LHCN-M2 (cell line): Measurements from ENCODE around the gene TGM2. TPM values are rescaled to one million over a fixed set of nuclear protein-coding genes. Genes with fewer than 3 reads are reported as not detected.

Experiments
- DNase-seq: peaks from one replicate; pipeline ENCODE4 v3.0.0-alpha.2; 2012; ENCODE audit warnings: low read depth
- polyA plus RNA-seq: library from polyadenylated mRNA; unstranded; fragments of >200 nt; gene quantifications from one replicate; pipeline ENCODE4 v1.2.1, GENCODE V29; 2012; ENCODE audit warnings: missing spikeins
- total RNA-seq: library from RNA; depleted of rRNA; stranded (reverse); fragments of >200 nt; gene quantifications from 2 replicates; pipeline ENCODE4 v1.2.3, GENCODE V29; 2014; rRNA removed

The TGM2 gene
- total RNA-seq, result 6.3 and 7.4 TPM in 2 replicates
- 21.7 TPM for polyA plus RNA-seq

- peak; percentile 46 for DNase-seq
Measured at GRCh38 chr20:38165089-38165965, at the start of gene TGM2. TSS of gene TGM2 (minus strand) at chr20:38165270. CDS start at chr20:38165198, 72 bp downstream.

DNA sequence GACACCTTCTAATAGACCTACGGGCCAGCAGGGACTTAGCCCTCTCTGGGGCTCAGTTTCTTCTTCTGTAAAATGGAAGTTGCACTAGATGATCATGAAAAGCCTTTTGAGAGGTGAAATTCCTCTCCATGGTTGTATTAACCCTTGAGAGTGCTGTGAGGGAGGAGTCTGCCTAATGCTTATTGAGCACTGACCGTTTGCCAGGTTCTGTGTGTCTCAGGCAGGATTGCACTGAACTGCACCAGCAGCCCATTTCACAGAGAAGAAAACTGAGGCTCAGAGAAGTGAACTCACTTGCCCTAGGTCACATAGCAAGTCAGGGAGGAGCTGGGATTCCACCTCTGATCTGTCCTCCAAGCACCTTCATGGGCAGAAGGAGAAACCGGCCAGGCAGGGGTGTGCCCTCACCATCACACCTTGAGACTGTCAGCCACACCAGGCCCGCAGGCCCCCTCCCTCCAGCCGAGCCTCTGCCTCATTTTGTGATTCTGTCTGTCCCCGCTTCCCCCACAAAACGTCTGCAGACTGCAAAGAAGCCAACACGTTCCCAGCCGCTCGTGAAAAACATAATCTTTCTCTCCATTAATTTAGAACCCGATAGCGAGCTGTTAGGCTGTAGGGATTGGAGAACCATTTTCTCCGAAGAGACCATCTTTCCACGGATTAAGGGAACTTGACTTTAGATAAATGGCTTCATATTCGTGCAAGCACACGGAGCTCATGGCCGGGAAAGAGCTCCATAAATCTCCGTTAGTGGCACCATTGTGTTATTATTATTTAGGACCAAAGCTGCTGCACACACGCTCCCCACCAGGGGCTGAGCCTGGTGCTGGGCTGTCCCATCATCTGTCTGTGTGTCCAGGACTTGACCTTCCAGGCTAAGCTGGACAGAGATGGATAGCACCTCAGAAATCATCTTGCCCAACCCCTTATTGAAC is 49.5 kb upstream of the TGM2 start:
- DNase-seq, result no peak

DNA sequence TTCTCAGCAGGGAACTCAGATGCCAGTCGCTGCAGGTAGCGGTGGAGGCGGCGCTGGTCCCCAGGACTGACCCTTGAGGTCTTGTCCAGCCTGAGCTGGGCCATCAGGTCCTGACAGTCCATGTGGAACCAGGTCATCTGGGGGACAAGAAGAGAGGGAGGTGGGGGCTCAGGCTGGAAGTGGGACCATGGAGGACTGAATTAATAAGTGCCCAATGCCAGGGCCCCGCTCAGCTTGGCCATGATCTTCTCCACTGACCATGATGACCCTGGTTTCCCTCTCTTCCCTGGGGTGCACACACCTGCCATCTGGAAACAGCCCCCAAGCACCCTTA is 48.5 kb upstream of the TGM2 start:
- DNase-seq, result no peak

DNA sequence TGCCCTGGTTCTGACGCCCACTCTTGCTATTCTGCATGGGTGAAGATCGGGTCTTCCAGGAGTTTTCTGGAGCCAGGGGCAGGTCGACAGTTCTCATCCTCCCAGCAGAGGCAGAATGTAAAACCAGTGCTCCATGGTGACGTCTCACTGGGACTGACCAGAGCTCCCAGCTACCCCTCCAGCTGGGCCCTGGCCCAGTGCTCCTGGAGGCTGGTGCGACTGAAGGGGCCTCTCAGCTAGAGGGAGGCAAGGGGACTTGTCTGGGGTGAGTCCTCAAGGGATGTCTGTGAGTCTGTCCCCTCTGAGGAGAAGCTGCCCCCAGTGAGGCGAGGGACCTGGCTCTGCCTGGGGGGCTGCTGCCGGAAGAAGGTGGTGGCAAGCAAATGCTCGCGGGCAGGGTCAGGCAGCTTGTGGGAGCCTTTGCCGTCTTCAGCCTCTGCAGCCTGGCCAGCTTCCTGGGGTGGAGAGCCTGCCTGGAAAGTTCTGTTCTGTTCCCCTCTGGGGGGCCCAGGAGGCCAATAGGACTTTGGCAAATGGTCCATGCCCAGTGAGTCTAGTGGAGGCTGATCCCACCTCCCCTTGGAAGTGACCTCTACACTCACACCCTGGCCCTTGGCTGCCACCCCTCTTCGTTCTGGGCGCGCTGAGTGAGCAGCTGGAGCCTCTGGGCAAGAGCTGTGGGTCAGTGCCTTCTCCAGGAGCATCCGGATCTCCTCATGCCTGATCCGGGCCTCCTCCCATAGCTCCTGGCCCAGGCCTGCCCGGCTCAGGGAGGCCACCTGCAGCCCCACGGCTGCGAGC is 47.9 kb upstream of the TGM2 start:
- no peak for DNase-seq

DNA sequence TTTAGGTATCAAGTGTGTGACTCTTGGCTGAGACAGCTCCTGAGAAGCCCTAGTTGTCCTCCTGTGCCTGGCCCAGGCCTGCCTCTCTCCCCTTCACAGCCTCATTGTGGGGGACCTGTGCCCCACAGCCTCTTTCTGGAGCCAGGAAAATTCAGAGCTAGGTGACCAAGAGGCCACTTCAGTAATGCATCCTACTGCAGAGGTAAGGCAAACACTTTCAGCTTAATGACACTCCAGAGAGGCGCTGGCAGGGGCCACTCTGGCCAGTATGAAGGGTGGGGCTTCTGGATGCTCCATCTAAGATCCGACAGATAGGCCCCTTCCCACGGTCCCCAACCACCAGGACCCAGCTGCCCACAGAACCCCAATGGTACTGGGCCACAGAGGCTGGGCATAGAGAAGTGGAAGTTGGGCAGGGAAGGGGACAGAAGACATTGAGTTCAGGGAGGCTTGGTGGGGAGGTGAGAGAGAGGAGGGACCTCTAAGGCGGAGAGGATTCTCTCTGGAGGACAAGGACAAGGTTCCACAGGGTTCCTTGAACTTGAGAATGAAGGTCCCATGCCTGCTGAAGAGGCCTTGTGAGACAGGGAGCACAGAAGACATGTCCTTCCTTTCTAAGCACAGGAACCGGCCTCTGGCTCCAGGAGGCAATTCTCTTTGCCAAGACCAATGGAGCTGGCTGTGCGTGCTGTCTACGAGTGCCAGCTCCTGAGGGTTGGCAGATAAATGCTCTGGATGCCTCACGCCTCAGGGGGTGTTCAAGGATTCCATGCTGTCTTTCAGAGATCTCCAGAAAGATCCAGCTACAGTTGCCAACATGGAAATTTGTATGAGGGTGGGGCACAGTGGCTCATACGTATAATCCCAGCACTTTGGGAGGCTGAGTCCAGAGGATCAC is 46.4 kb upstream of the TGM2 start:
- no peak for DNase-seq

- DNase-seq, result no peak
Measured at GRCh38 chr20:38210741-38211140, 45.7 kb upstream of the TGM2 start.

DNA sequence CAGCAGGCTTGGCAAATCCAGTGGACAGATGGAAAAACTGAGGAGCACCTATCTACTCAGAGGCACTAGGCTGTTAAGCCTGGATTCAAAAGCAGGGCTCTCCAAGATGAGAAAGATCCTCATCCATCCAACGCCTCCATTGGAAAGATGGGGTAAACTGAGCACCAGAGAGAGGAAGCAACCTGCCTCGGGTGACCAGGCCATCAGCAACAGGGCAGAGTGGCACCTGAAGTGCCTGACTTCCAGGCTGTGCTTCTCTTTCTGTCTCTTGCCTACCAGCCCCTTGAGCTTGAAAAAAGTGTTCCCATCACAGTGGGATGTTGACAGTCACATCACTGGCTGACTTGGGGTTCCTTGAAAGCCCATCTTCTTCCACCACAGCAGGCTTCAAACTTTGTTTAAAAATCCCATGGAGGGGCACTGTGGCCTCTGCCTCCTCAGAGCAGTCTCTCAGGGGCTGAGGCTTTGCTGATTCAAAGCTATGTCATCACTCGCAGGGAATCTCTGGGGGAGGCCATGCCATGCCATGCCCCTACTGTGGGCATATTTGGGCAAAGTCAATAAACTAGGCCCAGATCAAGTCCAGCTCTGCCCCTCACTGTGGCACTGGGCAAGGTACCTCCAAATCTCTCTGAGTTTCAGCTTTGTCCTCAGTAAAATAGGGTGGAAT is 44.8 kb upstream of the TGM2 start:
- DNase-seq, result peak; percentile 56

DNA sequence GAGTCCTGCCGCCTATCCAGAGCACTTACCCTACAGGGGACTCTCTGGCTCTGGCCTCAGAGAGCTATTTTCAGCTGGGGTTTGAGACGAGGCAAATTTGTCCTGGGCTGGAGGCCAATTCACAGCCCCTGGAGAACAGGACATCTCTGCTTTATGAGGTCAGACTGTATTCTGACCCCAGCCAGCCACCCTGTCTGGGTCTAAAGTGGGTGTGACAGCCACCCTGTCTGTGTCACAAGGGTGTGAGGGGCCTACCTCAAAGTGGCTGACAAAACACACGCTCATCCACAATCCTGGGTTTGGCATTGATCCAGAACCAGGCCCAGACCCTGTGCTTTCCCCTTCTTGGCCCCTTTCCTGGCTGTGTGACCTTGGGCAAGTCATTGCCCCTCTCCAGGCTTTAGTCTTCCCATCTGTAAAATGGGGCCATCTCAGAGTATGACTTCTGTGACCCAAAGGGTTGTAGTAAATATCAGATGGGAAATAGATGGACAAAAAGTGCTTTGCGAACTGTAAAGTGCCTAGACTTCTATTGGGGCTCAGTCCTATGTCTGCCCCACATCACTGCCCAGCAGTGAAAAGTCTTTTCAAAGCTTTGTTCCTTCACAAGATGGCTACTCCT is 44.1 kb upstream of the TGM2 start:
- DNase-seq, result no peak

- DNase-seq, result no peak
Measured at GRCh38 chr20:38208523-38208922, 43.5 kb upstream of the TGM2 start.

GRCh38 chr20:38208088-38208487 is 43.0 kb upstream of the TGM2 start:
- no peak for DNase-seq

DNA sequence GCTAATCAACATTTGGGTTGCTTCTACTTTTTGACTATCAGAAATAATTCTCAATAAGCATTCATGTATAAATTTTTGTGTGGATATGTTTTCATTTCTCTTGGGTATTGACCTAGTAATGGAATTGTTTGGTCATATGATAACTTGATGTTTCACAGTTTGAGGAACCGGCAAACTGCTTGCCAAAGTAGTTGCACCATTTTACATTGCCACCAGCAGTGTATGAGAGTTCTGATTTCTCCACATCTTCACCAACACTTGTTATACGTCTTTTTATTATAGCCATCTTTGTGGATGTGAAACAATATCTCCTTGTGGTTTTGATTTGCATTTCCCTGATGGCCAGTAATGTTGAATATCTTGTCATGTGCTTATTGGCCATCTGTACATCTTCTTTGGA is 42.6 kb upstream of the TGM2 start:
- DNase-seq, result no peak

- no peak for DNase-seq
Measured at GRCh38 chr20:38205001-38205400, 39.9 kb upstream of the TGM2 start.

DNA sequence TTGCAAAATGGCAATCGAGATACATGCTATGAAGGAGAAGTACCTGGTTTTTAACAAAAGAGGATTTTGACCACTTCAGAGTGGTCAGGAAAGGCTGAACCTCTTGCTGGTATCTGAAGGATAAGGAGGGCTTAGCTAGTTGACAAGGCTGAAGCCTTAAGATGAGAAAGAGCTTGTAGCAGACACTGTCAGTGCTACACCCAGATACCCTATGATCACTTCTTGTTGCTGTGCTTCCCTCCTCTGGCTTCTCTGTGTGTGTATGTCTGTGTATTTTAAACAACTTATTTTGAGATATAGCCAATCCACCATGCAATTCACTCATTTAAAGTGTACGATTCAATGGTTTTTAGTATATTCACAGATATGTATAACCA is 38.9 kb upstream of the TGM2 start:
- DNase-seq, result no peak

DNA sequence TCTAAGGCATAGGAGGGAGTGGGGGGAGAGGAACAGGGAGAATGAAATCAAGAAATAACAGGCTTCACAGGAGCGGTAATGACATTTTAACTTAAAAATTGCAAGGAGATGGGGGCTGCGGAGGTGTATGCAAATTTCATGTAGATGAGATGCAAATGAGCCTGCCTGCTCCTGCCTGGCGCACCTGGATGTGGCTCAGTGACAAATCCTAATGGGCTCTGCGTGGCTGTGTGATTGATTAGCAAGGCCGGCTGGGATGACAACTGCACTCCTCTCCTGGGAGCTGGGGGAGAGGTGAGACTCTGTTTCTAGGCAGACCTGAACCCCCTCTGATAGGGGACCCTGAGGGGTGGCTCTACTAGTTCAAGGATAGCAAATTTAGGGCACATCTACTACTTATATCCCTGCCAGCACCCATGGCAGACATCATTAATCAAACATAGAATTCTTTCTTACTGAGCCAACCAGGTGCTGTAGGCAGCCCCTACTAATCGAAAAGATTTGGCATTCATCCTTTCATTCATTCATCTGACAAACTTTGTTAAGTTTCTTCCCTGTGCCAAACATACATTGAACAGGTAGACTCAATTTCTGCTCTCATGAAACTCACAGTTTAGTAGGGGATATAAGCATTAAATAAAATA is 38.4 kb upstream of the TGM2 start:
- DNase-seq, result no peak

DNA sequence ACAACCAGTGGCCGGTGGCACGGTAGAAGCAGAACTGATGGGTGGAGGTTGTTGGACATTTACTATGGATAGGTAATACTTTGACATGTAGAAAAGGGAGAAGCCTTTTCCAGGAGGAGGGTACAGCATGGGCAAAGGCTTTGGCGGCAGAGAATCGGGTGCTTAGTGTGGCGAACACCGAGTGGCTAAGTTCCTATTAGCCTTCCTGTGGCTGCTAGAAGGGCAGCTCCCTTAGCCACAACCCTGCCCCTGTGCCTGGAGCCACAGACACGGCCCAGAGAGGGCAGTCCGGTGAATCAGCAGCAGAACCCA is 37.9 kb upstream of the TGM2 start:
- no peak for DNase-seq

- no peak for DNase-seq
Measured at GRCh38 chr20:38202153-38202981, 37.3 kb upstream of the TGM2 start.

GRCh38 chr20:38201356-38201755 is 36.3 kb upstream of the TGM2 start:
- peak; percentile 76 for DNase-seq

GRCh38 chr20:38200646-38201045 is 35.6 kb upstream of the TGM2 start:
- no peak for DNase-seq
